ENCODE data around the gene ERVFRD-1. TPM values are rescaled to one million over a fixed set of nuclear protein-coding genes. Genes with fewer than 3 reads are reported as not detected.

The ERVFRD-1 gene
- total and polyA plus RNA-seq, 2 of the 13 experiments (the other 11 are each of a cell fraction or from before 2014, with no cell fraction given): not detected

GRCh38 chr6:11093626-11094410 lies 17.7 kb downstream of the ERVFRD-1 start, which contains the start of gene SMIM13 (continued):
- no peak; the same call in 1 of the 2 replicates for TF ChIP-seq ZKSCAN1 (IDR thresholded peaks at IDR 0.05; ENCODE audit: low read length)
- peak; percentile 84 for TF ChIP-seq HDAC2 (CRISPR knock-in tag; IDR thresholded peaks at IDR 0.05)
- TF ChIP-seq NFE2 (CRISPR knock-in tag; IDR thresholded peaks at IDR 0.05): no peak
- TF ChIP-seq CEBPG (CRISPR knock-in tag; IDR thresholded peaks at IDR 0.05): peak; percentile 87
- TF ChIP-seq DNMT1 (CRISPR knock-in tag; IDR thresholded peaks at IDR 0.05): no peak
- TF ChIP-seq RFXAP (CRISPR knock-in tag; IDR thresholded peaks at IDR 0.05; ENCODE audit: borderline replicate concordance): 0 out of 2 replicates have a peak, but pooled peaks have one; percentile 72
- TF ChIP-seq E2F1 (CRISPR knock-in tag; IDR thresholded peaks at IDR 0.05): peak; percentile 94
- TF ChIP-seq JARID2 (CRISPR knock-in tag; IDR thresholded peaks at IDR 0.05; ENCODE audit: insufficient replicate concordance): no peak
- TF ChIP-seq CBX5 (CRISPR knock-in tag; IDR thresholded peaks at IDR 0.05; ENCODE audit: borderline replicate concordance): no peak; the same call in 1 of the 2 replicates
- peak; percentile 87 for TF ChIP-seq TMF1 (CRISPR knock-in tag; IDR thresholded peaks at IDR 0.05; ENCODE audit: low read depth)
- TF ChIP-seq IRF9 (CRISPR knock-in tag; IDR thresholded peaks at IDR 0.05; ENCODE audit: borderline replicate concordance): no peak; the same call in none of the 2 replicates
- TF ChIP-seq FOXC1 (CRISPR knock-in tag; IDR thresholded peaks at IDR 0.05; ENCODE audit: borderline replicate concordance): peak; percentile 99
- no peak for TF ChIP-seq CBX2 (IDR thresholded peaks at IDR 0.05; ENCODE audit: low read depth, low read length)
- peak; percentile 56 for TF ChIP-seq CBX2 (CRISPR knock-in tag; IDR thresholded peaks at IDR 0.05; ENCODE audit: low read depth)
- TF ChIP-seq ZNF615 (CRISPR knock-in tag; IDR thresholded peaks at IDR 0.05; ENCODE audit: borderline replicate concordance): 0 out of 2 replicates have a peak, but pooled peaks have one; percentile 34
- TF ChIP-seq MLXIP (CRISPR knock-in tag; IDR thresholded peaks at IDR 0.05; ENCODE audit: borderline replicate concordance): no peak
- TF ChIP-seq ZNF768 (CRISPR knock-in tag; IDR thresholded peaks at IDR 0.05): peak; percentile 69
- TF ChIP-seq CBFB (CRISPR knock-in tag; IDR thresholded peaks at IDR 0.05): peak; percentile 92; the same call in 1 of the 2 replicates
- peak; percentile 61 for TF ChIP-seq NFYC (CRISPR knock-in tag; IDR thresholded peaks at IDR 0.05)
- TF ChIP-seq ZNF143 (CRISPR knock-in tag; IDR thresholded peaks at IDR 0.05): peak; percentile 100
- TF ChIP-seq TEAD3 (CRISPR knock-in tag; optimal IDR thresholded peaks at IDR 0.05; ENCODE audit: borderline replicate concordance): peak; percentile 74
- TF ChIP-seq ZBTB46 (CRISPR knock-in tag; IDR thresholded peaks at IDR 0.05; ENCODE audit: borderline replicate concordance): 0 out of 2 replicates have a peak, but pooled peaks have one; percentile 24

All from HepG2 (cell line).